ENCODE data around the gene PHAF1. TPM values are rescaled to one million over a fixed set of nuclear protein-coding genes. Genes with fewer than 3 reads are reported as not detected.

The PHAF1 gene
- total RNA-seq, 1 experiment from 2014 or later, result 34.4 TPM

GRCh38 chr16:67191411-67191994 lies 81.8 kb downstream of the PHAF1 start:
- Mint-ChIP-seq H3K27ac (ENCODE audit: unreplicated experiment) (peak overlapping the region; percentile 54), H3K9me3 (ENCODE audit: unreplicated experiment) (no peaks in the 10 kb centered on the region), H3K4me1 (ENCODE audit: low read depth, unreplicated experiment) (peaks cover 18% of the 10 kb centered on the region), H3K36me3 (ENCODE audit: insufficient read depth, unreplicated experiment) (peaks cover 41% of the 10 kb centered on the region), H3K4me3 (ENCODE audit: unreplicated experiment) (peak overlapping the region; percentile 77), H3K27me3 (ENCODE audit: insufficient read depth, unreplicated experiment) (no peaks in the 10 kb centered on the region)
- no peak for TF ChIP-seq CTCF (IDR thresholded peaks at IDR 0.05; ENCODE audit: insufficient read depth in 1 of 2, low read depth in 1 of 2, low read length in 1 of 2, severe bottlenecking in 1 of 2, unreplicated experiment in 1 of 2)
- BruUV-seq (replicated peaks), result no TSS peak
- peaks cover 22% of the 10 kb centered on the region for H3K4me1 ChIP-seq
- H3K27me3 ChIP-seq (replicated peaks; ENCODE audit: control insufficient read depth, insufficient read depth, low read length), result no peaks in the 10 kb centered on the region
- ChIA-PET CTCF (no interaction called here), POLR2A (no interaction called here)
- H3K9me3 ChIP-seq, result no peaks in the 10 kb centered on the region
- no peak for DNase-seq
- peaks cover 11% of the 10 kb centered on the region for H3K36me3 ChIP-seq (ENCODE audit: control insufficient read depth, insufficient read depth, low read length)
- H3K4me3 ChIP-seq (ENCODE audit: low read depth, low read length), result peak overlapping the region; percentile 90
- intact Hi-C loops (cut with micrococcal nuclease; ENCODE audit: unreplicated experiment), result no loop called here

DNA sequence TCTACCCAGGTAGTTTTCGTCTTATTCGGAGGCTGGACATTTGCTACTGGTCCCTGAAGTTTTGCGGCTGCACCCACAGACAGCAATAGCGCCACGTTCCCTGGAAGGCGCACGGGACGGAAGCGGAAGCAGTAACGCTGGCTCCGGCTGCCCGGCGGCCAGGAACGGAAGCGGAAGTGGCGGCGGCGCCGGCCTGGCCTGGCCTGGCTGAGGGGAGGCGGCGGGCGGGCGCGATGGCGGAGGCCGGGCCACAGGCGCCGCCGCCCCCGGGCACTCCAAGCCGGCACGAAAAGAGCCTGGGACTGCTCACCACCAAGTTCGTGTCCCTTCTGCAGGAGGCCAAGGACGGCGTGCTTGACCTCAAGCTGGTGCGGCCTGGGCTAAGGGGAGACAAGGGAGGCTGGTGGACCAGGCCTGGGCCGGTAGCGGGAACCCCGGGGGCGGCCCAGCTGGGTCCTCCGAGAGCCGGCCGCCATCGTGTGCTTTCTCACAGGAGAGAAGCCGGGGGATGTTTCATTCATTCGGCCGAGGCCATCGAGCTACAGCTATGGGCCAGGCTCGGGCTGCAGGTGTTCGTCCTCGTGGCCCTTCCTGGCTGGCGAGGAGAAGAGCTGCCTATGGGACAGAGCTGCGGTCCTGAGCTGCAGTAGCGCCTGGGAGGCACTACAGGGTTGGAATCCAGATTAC lies 82.4 kb downstream of the PHAF1 start, which contains the start of gene E2F4:
E2F4 (plus strand) TSS at position 161 of the 687 bp plus-strand sequence; CDS start at position 234, 73 bp downstream.
- peaks cover 20% of the 10 kb centered on the region for H3K4me1 ChIP-seq
- intact Hi-C loops (cut with micrococcal nuclease; ENCODE audit: unreplicated experiment), result loop anchor here (2.0 kb wide), 1 partner anchor 55 kb away; the partner anchor contains the start of gene FHOD1
- Mint-ChIP-seq H3K27me3 (ENCODE audit: insufficient read depth, unreplicated experiment) (no peaks in the 10 kb centered on the region), H3K36me3 (ENCODE audit: insufficient read depth, unreplicated experiment) (peaks cover 47% of the 10 kb centered on the region), H3K9me3 (ENCODE audit: unreplicated experiment) (no peaks in the 10 kb centered on the region), H3K27ac (ENCODE audit: unreplicated experiment) (peak within 1 kb of the TSS; percentile 54), H3K4me1 (ENCODE audit: low read depth, unreplicated experiment) (peaks cover 24% of the 10 kb centered on the region), H3K4me3 (ENCODE audit: unreplicated experiment) (peak within 1 kb of the TSS; percentile 77)
- H3K4me3 ChIP-seq (ENCODE audit: low read depth, low read length), result peak within 1 kb of the TSS; percentile 90
- CTCF ChIA-PET, result interaction anchor here (1.0 kb wide), 1 partner anchor 54 kb away, joined by 4 read pairs; no protein-coding TSS in a partner anchor
- peak; percentile 92 to 94 for DNase-seq
- H3K36me3 ChIP-seq (ENCODE audit: control insufficient read depth, insufficient read depth, low read length), result peaks cover 11% of the 10 kb centered on the region
- BruUV-seq (replicated peaks), result TSS peak; percentile 50
- POLR2A ChIA-PET, result interaction anchor here (0.6 to 1.2 kb wide), 4 partner anchors 22 to 213 kb away, joined by 3 read pairs; partner anchors contain the start of genes FHOD1, NOL3 and TMEM208
- TF ChIP-seq CTCF (IDR thresholded peaks at IDR 0.05; ENCODE audit: insufficient read depth in 1 of 2, low read depth in 1 of 2, low read length in 1 of 2, severe bottlenecking in 1 of 2, unreplicated experiment in 1 of 2), result no peak
- H3K9me3 ChIP-seq, result no peaks in the 10 kb centered on the region
- H3K27me3 ChIP-seq (replicated peaks; ENCODE audit: control insufficient read depth, insufficient read depth, low read length), result no peaks in the 10 kb centered on the region

DNA sequence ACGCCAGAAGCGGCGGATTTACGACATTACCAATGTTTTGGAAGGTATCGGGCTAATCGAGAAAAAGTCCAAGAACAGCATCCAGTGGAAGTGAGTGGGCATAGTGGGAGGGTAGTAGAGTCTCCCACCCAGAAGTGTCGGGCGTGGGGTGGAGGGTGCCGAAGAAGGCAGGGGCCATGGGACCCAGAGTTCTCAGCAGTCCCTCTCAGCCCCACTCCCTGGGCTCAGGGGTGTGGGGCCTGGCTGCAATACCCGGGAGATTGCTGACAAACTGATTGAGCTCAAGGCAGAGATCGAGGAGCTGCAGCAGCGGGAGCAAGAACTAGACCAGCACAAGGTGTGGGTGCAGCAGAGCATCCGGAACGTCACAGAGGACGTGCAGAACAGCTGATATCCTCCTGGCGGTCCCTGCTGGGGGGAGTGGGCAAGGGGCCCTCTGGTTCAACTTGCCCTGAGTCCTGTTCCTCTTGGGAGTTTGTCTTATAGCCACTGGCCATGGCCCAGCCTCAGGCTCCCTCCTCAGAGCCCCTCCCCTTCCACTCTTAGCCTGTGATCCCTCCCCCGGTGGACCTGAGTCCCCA lies 83.1 kb downstream of the PHAF1 start:
- DNase-seq, result no peak
- Histone ChIP-seq H3K27me3 (replicated peaks; ENCODE audit: control insufficient read depth, insufficient read depth, low read length) (no peaks in the 10 kb centered on the region), H3K36me3 (ENCODE audit: control insufficient read depth, insufficient read depth, low read length) (peaks cover 12% of the 10 kb centered on the region), H3K9me3 (no peaks in the 10 kb centered on the region), H3K4me3 (ENCODE audit: low read depth, low read length) (peak overlapping the region; percentile 90), H3K4me1 (peaks cover 19% of the 10 kb centered on the region)
- H3K9me3 Mint-ChIP-seq (ENCODE audit: unreplicated experiment), result no peaks in the 10 kb centered on the region
- H3K36me3 Mint-ChIP-seq (ENCODE audit: insufficient read depth, unreplicated experiment), result peaks cover 47% of the 10 kb centered on the region
- peak overlapping the region; percentile 48 for H3K27ac Mint-ChIP-seq (ENCODE audit: unreplicated experiment)
- H3K4me3 Mint-ChIP-seq (ENCODE audit: unreplicated experiment), result peak overlapping the region; percentile 77
- H3K4me1 Mint-ChIP-seq (ENCODE audit: low read depth, unreplicated experiment), result peaks cover 25% of the 10 kb centered on the region
- intact Hi-C loops (cut with micrococcal nuclease; ENCODE audit: unreplicated experiment), result loop anchor here (2.0 kb wide), 1 partner anchor 54 kb away; the partner anchor contains the start of gene FHOD1
- TF ChIP-seq CTCF (IDR thresholded peaks at IDR 0.05; ENCODE audit: insufficient read depth in 1 of 2, low read depth in 1 of 2, low read length in 1 of 2, severe bottlenecking in 1 of 2, unreplicated experiment in 1 of 2), result no peak
- ChIA-PET CTCF (interaction anchor here (0.6 to 1.1 kb wide), 3 partner anchors 53 to 232 kb away, joined by 3 to 4 read pairs (median 4); partner anchors contain the start of gene CES3), POLR2A (interaction anchor here (0.6 to 1.2 kb wide), 4 partner anchors 22 to 212 kb away, joined by 3 read pairs; partner anchors contain the start of genes FHOD1, NOL3 and TMEM208)
- no peaks in the 10 kb centered on the region for H3K27me3 Mint-ChIP-seq (ENCODE audit: insufficient read depth, unreplicated experiment)
- no TSS peak for BruUV-seq (replicated peaks)

Measured in Caco-2 (cell line).